Fibroblast of skin of right biceps (primary cell): Measurements from ENCODE around the gene YWHAQ.

Source experiments
- DNase-seq: peaks from one replicate; pipeline ENCODE4 v3.0.0-alpha.2; 2013

Gene YWHAQ

GRCh38 chr2:9655441-9656269, 24.9 kb upstream of the YWHAQ start:
- peak; percentile 95 for DNase-seq

- peak; percentile 34 for DNase-seq
Observed at GRCh38 chr2:9654452-9655100, 23.8 kb upstream of the YWHAQ start.

GRCh38 chr2:9653485-9654271, 22.9 kb upstream of the YWHAQ start:
- DNase-seq, result no peak

- DNase-seq, result no peak
Observed at GRCh38 chr2:9652898-9653479, 22.2 kb upstream of the YWHAQ start.

DNA sequence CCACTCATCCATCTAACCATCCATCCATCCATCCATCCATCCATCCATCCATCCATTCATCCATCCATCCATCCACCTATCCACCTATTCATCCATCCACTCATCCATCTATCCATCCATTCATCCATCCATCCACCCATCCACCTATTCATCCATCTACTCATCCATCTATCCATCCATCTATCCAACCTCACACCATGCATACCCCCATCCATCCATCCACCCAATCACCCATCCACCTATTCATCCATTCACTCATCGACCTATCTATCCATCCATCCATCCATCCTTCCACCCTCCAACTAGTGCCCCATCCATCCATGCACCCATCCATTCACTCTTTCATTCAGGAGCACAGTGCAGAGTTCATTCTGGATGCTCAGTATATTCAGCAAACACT, 21.5 kb upstream of the YWHAQ start:
- no peak for DNase-seq

- no peak for DNase-seq
Observed at GRCh38 chr2:9650119-9650821, 19.5 kb upstream of the YWHAQ start.

DNA sequence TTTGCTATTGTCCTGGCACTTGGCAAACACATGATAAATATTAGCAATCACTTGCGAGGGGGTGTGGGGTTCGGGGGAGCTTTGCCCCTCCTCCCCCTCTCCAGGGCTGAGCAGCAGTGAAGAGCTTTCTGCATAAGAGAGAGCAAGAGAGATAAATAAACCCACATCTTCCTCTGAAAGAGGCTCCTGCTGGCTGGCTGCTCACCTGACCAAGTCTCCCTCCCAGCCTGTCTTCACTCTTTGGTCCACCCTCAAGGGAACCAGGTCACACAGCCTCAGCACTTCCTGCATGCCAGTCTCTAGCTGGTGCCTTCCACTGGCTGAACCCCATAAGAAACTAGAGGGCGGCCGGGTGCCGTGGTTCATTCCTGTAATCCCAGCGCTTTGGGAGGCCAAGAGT, 18.5 kb upstream of the YWHAQ start:
- no peak for DNase-seq

DNA sequence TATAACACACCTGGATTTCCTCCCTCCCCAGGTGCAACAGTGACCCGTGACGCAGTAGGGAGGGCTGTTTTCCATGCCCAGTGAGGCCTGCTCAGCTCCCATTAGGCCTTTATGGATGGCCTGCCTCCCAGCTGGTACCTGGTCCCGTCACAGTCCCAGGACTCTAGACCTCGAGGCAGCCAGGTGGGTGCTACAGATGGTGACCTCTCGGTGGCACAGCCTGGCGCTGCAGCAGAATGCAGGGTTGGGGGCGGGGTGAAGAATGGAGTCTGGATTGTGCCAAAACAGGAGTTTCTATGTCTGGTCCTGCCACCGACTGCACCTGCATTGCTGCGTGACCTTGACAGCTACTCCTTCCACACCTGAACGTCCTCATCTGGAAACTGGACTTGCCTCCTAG, 18.0 kb upstream of the YWHAQ start:
- no peak for DNase-seq

DNA sequence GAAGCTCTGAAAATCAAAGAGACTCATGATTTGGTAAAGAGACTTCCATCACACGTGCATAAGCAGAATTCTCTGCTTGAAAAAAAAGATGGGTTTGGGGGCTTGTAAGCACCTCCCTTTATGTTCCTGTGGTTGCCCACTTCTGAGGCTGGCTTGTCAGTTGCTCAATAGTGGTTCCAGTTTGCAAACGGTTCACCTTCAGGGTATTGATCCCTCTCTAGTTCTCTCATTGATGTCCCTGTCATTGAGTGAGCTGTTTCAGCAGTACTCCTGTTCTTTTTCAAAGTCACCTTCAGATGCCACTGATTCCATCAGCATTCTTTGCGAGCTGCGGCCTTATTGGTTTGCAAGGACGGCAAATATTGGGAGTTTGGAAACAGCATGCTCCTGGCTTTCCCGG, 17.1 kb upstream of the YWHAQ start:
- no peak for DNase-seq

GRCh38 chr2:9646196-9647030, 15.6 kb upstream of the YWHAQ start:
- DNase-seq, result no peak

- DNase-seq, result no peak
Observed at GRCh38 chr2:9644603-9645002, 13.8 kb upstream of the YWHAQ start.

GRCh38 chr2:9644021-9644420, 13.2 kb upstream of the YWHAQ start:
- DNase-seq, result no peak

DNA sequence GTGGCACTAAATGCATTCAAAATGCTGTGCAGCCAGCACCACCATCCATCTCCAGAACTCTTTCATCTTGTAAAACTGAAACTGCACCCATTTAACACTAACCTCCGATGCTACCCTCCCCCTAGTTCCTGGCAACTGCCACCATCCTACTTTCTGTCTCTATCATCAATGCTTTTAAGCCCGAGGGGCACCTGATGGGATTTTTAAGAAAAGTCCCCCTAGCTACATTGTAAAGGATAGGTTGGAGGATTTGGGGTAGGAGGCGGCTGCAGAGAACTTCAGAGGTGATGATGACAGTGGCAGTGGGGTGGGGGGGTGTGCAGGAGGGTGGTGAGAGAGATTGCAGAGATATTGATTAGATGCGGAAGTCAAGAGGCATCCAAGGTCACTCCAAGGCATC, 10.8 kb upstream of the YWHAQ start:
- no peak for DNase-seq

DNA sequence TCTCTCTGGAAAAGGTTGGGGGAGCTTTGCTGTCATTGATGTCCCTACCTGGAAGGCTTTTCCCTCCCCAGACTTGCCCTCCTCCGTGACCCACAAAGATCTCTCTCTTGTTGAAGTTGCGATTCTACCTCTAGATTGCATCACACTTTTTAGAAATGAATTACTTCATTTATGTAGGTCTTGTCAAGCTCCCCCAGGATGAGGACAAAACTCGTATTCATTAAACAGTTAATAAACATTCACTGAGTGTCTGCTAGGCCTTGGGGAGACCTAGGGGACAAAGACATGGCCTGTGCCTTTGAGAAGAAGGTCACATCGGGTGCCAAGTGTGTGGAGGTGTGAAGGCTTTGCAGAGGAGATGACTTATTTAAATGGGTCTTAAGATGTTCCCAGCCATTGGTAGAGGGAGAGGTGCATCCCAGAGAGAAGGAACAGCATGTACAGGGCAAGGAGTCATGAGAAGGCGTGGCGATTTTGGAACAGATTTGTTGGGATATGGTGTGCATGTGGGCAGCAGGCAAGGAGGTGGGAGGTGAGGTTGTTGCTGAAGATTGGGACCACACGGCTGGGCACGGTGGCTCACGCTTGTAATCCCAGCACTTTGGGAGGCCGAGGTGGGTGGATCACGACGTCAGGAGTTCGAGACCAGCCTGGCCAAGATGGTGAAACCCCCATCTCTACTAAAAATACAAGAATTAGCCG, 9.8 kb upstream of the YWHAQ start:
- no peak for DNase-seq

- no peak for DNase-seq
Observed at GRCh38 chr2:9639740-9640343, 9.0 kb upstream of the YWHAQ start.

DNA sequence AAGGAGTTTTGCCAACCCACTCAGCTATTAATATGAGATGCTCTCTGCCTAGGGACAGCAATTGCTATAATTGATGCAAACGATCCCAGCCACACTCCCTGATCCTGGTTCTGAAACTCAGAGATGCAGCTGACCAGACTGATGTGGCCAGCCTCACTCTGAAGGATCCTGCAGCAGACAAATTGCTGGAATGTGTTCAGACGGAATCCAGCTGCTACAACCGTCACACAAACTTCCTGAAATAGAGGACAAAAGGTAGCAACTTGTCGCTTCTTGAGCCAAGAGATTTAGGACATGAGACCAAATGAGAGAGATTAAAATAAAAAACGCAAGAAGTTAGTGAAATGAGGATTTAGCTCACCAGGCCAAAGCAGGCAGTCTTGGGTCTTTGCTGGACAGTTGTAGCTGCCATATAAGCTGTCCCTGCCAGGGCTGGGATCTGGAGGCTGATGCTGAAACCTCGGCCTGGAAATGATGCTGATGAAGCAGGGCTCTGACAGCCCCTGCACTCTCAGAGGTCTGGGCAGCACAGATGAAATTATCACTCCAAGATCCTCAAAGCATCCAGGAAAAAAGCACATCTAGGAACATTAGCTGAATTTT, 8.3 kb upstream of the YWHAQ start:
- no peak for DNase-seq

DNA sequence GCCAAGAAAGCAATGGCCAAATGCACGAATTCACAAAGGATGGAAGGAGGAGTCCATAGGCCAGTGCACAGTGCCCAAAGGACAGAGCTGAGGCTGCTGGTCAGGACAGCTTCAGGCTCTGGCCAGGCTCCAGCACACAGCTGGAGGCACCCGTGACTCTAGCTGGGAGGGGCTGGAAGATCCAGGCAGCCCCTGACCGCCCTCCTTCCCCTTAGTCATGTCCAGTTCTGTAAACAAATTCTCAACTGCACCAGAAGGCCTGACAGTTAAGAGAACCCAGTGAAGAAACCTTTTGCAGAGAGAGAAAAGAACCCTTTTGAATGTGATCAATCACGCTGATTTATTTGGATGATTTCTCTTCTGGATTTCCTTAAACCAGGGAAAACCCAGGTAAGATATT, 7.7 kb upstream of the YWHAQ start:
- peak; percentile 81 for DNase-seq

DNA sequence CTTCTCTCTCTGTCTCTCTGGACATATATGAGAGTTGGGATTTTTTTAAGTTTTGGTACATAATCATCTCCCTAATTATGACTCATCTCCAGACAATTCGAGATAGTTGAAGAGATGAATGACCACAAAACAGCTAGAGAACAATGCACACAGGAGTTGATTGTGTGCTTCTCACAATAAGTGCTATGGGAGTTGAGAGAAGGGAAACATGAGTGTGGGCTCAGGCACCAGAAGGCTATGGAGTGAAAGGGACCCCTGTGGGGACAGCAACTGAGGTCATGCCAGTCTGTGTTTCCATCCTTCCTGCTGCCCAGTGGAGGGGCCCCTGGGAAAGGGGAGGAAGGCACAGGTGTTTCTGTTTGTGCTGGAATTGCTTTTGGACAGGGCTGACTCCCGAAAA, 6.5 kb upstream of the YWHAQ start:
- DNase-seq, result peak; percentile 79

GRCh38 chr2:9634133-9634532, 3.3 kb upstream of the YWHAQ start:
- no peak for DNase-seq
